ENCODE measurements around the gene RAPGEFL1.
"Not testable (repeated sequence)": the region's sequence is repeated elsewhere in the genome, so short reads cannot be mapped to it uniquely, and the experiment has no call there.

DNA sequence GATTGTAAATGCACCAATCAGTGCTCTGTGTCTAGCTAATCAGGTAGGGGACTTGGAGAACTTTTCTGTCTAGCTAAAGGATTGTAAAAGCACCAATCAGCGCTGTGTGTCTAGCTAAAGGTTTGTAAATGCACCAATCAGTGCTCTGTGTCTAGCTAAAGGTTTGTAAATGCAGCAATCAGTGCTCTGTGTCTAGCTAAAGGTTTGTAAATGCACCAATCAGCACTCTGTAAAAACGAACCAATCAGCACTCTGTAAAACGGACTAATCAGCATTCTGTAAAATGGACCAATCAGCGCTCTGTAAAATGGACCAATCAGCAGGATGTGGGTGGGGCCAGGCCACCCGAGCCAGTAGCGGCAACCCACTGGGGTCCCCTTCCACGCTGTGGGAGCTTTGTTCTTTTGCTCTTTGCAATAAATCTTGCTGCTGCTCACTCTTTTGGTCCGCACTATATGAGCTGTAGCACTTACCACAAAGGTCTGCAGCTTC, 20.7 kb downstream of the RAPGEFL1 start:
- TF ChIP-seq, protein P1, sequence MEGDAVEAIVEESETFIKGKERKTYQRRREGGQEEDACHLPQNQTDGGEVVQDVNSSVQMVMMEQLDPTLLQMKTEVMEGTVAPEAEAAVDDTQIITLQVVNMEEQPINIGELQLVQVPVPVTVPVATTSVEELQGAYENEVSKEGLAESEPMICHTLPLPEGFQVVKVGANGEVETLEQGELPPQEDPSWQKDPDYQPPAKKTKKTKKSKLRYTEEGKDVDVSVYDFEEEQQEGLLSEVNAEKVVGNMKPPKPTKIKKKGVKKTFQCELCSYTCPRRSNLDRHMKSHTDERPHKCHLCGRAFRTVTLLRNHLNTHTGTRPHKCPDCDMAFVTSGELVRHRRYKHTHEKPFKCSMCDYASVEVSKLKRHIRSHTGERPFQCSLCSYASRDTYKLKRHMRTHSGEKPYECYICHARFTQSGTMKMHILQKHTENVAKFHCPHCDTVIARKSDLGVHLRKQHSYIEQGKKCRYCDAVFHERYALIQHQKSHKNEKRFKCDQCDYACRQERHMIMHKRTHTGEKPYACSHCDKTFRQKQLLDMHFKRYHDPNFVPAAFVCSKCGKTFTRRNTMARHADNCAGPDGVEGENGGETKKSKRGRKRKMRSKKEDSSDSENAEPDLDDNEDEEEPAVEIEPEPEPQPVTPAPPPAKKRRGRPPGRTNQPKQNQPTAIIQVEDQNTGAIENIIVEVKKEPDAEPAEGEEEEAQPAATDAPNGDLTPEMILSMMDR (IDR thresholded peaks at IDR 0.05): not testable (repeated sequence)
- not testable (repeated sequence) for TF ChIP-seq EP300 (IDR thresholded peaks at IDR 0.05); POLR2A (IDR thresholded peaks at IDR 0.05; ENCODE audit: low read depth); POLR2AphosphoS5 (IDR thresholded peaks at IDR 0.05)
